Measurements from ENCODE around the gene PUM1. TPM values are rescaled to one million over a fixed set of nuclear protein-coding genes. Genes with fewer than 3 reads are reported as not detected.
A peak's percentile ranks its signal among the peaks of the same experiment; 100 is the strongest.

Gene PUM1
- total and polyA plus RNA-seq, 2 of the 4 experiments (the other 2 are of a cell fraction): 75.4 to 137 TPM

DNA sequence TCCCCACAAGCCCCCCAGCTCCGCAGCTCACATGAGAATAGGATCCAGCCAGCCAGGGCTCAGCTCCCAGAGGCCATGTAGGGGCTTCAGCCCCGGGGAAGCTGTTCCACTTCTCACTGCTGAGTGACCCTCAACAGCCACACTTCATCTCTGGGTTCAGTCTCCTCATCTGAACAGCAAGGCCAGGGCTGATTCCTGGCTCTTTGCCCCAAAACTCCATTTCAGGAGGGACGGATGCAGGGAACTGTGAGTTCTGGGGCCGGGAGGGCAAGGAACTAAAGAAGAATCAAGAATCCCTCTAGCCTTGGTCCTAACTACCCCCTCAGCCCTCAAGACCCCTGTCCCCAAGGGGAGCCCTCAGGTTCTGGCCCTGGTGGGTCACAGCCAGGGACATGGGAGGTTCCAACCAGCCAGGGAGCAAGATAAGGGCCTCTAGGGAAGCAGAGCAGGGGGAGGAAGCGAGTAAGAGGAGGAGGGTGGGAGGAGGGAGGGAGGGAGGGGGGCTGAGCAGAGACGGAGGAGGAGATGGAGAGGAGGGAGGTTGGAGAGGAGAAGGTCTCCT is 170.1 kb downstream of the PUM1 start:
- Histone ChIP-seq H3K4me2 (ENCODE audit: low read depth, low read length) (no peak overlapping the region; the same call in 1 of the 2 replicates), H4K8ac (ENCODE audit: low read depth in 2 of 2, low read length in 2 of 2) (peak overlapping the region in 1 of 2 experiments; percentile 56; a peak in 1 of 4 replicates), H4K91ac (ENCODE audit: insufficient read depth, low read depth, low read length) (peak overlapping the region; percentile 30; the same call in 1 of the 2 replicates), H2BK20ac (ENCODE audit: low read depth, low read length) (no peak overlapping the region), H3K27ac (ENCODE audit: insufficient read depth, low read length) (peak overlapping the region; percentile 50; the same call in 1 of the 2 replicates), H3K9ac (ENCODE audit: low read depth, low read length) (no peak overlapping the region), H3K9me1 (ENCODE audit: insufficient read depth, low read length) (peaks cover 38% of the 10 kb centered on the region), H3K9me3 (ENCODE audit: control insufficient read depth, insufficient read depth, low read length) (no peaks in the 10 kb centered on the region), H2BK5ac (ENCODE audit: low read depth, low read length, poor library complexity, severe bottlenecking) (no peak overlapping the region), H3K79me1 (ENCODE audit: low read depth in 1 of 2, low read length in 2 of 2) (peaks cover 46 to 94% of the 10 kb centered on the region in 2 experiments), H3K4me1 (ENCODE audit: control insufficient read depth, insufficient read depth, low read length) (peaks cover 34% of the 10 kb centered on the region), H3K4ac (ENCODE audit: low read depth, low read length) (peak overlapping the region; percentile 20; the same call in 1 of the 2 replicates), H3K36me3 (ENCODE audit: control insufficient read depth, insufficient read depth, low read length) (0 out of 2 replicates have a peak, but pooled peaks cover 2% of the 10 kb centered on the region), H2AK5ac (ENCODE audit: low read depth, low read length) (0 out of 2 replicates have a peak overlapping the region, but pooled peaks have one; percentile 36), H3K18ac (ENCODE audit: low read depth, low read length) (no peak overlapping the region; the same call in 1 of the 2 replicates), H2BK15ac (ENCODE audit: low read depth, low read length) (no peak overlapping the region; the same call in 2 of the 3 replicates), H3K4me3 (ENCODE audit: insufficient read depth, low read depth, low read length) (no peak overlapping the region), H3K27me3 (ENCODE audit: control insufficient read depth, insufficient read depth, low read length) (no peaks in the 10 kb centered on the region), H3K23ac (ENCODE audit: low read depth, low read length) (no peak overlapping the region), H3K14ac (replicated peaks; ENCODE audit: low read depth, low read length) (no peak overlapping the region), H2BK120ac (ENCODE audit: low read depth, low read length) (peak overlapping the region; percentile 56; the same call in 1 of the 2 replicates), H2AK9ac (replicated peaks; ENCODE audit: low read depth, low read length, poor library complexity) (peak overlapping the region; percentile 88), H4K5ac (ENCODE audit: low read depth, low read length) (peak overlapping the region; percentile 26; the same call in 1 of the 2 replicates), H4K20me1 (ENCODE audit: insufficient read depth, low read length) (peaks cover 90% of the 10 kb centered on the region), H2AFZ (replicated peaks; ENCODE audit: low read length, poor library complexity) (no peak overlapping the region), H3K56ac (ENCODE audit: extremely low read depth, insufficient read depth, low read length) (no peak overlapping the region)
- in situ Hi-C loops (cut with MboI; ENCODE audit: low sequenced_read_pairs): no loop called here
- CTCF ChIA-PET: no interaction called here
- WGBS, 2 experiments (ENCODE audit: extremely low coverage in 2 of 2, insufficient read length in 1 of 2): 40% methylated on average over 1 of the region's 6 CpGs; no CpG with 5 or more reads in 1 of the 2 experiments
- POLR2A ChIA-PET (ENCODE audit: unreplicated experiment): interaction anchor here (0.5 kb wide), 1 partner anchor 12 kb away, joined by 3 read pairs; no protein-coding TSS in a partner anchor
- DNase-seq (no peak), ATAC-seq (ENCODE audit: low read depth) (peak; percentile 46; the same call in 1 of the 2 replicates)
- dilution Hi-C loops (cut with HindIII; ENCODE audit: low sequenced_read_pairs, unreplicated experiment): no loop called here
- intact Hi-C loops (cut with micrococcal nuclease): no loop called here
- TF ChIP-seq NFE2L2 (IDR thresholded peaks at IDR 0.05; ENCODE audit: low read depth, low read length): no peak
- no peak for TF ChIP-seq POLR2A (IDR thresholded peaks at IDR 0.05; ENCODE audit: low read depth, low read length)
- TF ChIP-seq RFX5 (IDR thresholded peaks at IDR 0.05; ENCODE audit: low read depth, low read length): no peak
- TF ChIP-seq CHD1 (IDR thresholded peaks at IDR 0.05; ENCODE audit: low read depth, low read length): no peak
- TF ChIP-seq RAD21 (IDR thresholded peaks at IDR 0.05; ENCODE audit: low read length): no peak
- TF ChIP-seq, protein P1, sequence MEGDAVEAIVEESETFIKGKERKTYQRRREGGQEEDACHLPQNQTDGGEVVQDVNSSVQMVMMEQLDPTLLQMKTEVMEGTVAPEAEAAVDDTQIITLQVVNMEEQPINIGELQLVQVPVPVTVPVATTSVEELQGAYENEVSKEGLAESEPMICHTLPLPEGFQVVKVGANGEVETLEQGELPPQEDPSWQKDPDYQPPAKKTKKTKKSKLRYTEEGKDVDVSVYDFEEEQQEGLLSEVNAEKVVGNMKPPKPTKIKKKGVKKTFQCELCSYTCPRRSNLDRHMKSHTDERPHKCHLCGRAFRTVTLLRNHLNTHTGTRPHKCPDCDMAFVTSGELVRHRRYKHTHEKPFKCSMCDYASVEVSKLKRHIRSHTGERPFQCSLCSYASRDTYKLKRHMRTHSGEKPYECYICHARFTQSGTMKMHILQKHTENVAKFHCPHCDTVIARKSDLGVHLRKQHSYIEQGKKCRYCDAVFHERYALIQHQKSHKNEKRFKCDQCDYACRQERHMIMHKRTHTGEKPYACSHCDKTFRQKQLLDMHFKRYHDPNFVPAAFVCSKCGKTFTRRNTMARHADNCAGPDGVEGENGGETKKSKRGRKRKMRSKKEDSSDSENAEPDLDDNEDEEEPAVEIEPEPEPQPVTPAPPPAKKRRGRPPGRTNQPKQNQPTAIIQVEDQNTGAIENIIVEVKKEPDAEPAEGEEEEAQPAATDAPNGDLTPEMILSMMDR (conservative IDR thresholded peaks at IDR 0.05; ENCODE audit: low read depth, low read length): no peak
- no peak for TF ChIP-seq SMC3 (IDR thresholded peaks at IDR 0.05; ENCODE audit: low read depth, low read length)
- TF ChIP-seq RCOR1 (IDR thresholded peaks at IDR 0.05; ENCODE audit: insufficient replicate concordance, low read length): no peak
- TF ChIP-seq, protein P2, sequence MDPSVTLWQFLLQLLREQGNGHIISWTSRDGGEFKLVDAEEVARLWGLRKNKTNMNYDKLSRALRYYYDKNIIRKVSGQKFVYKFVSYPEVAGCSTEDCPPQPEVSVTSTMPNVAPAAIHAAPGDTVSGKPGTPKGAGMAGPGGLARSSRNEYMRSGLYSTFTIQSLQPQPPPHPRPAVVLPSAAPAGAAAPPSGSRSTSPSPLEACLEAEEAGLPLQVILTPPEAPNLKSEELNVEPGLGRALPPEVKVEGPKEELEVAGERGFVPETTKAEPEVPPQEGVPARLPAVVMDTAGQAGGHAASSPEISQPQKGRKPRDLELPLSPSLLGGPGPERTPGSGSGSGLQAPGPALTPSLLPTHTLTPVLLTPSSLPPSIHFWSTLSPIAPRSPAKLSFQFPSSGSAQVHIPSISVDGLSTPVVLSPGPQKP (IDR thresholded peaks at IDR 0.05; ENCODE audit: borderline replicate concordance, low read depth, low read length): no peak
- no peak for TF ChIP-seq BHLHE40 (IDR thresholded peaks at IDR 0.05; ENCODE audit: low read depth, low read length)
- no peak for TF ChIP-seq MAFK (IDR thresholded peaks at IDR 0.05; ENCODE audit: low read depth, low read length)
- no TSS peak for BruUV-seq (replicated peaks)

Data from IMR-90 (cell line).